GM21737 (cell line): Measurements from ENCODE around the gene PTPRN2.

Experiments used
- ATAC-seq: cut with Tn5 transposase; IDR thresholded peaks from one replicate; pipeline ENCODE4 v1.9.1; 2021; ENCODE audit warnings: mild to moderate bottlenecking, moderate library complexity; ENCODE audit not compliant: unreplicated experiment

The PTPRN2 gene

DNA sequence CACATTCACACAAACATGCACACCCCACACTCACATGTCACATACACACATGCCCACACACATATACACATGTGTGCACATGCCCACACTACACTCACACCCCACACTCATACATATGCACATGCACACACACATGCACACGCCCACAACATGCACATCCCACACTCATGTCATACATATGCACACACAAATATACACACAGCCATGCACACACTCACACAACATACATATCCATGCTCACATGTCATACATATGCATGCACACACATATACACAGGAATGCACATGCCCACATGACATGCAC is 1031.0 kb downstream of the PTPRN2 start:
- ATAC-seq = no peak

DNA sequence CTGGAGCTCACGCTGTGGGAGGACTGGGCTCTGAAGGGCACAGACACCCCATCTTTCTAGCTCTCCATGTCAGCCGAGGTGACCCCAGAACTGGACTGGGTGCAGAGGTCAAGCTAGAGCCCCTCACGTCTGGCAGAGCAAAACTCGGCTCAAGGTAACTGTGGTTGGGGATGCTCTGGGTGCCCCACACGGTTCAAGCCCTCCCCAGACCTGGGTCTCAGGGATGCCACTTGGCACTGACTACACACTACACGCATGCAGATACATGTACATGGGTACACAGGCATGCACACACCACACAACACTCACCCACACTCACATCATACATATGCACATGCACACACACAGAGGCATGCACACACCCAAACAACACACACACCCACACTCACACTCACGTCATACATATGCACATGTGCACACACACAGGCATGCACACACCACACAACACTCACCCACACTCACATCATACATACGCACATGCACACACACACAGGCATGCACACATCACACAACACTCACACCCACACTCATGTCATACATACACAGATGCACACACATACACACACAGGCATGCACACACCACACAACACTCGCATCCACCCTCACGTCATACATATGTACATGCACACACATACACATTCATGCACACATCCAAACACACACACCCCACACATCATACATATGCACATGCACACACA is 1031.5 kb downstream of the PTPRN2 start:
- ATAC-seq = no peak

- ATAC-seq = no peak
Observed at GRCh38 chr7:157555313-157555712, 1032.3 kb downstream of the PTPRN2 start.

DNA sequence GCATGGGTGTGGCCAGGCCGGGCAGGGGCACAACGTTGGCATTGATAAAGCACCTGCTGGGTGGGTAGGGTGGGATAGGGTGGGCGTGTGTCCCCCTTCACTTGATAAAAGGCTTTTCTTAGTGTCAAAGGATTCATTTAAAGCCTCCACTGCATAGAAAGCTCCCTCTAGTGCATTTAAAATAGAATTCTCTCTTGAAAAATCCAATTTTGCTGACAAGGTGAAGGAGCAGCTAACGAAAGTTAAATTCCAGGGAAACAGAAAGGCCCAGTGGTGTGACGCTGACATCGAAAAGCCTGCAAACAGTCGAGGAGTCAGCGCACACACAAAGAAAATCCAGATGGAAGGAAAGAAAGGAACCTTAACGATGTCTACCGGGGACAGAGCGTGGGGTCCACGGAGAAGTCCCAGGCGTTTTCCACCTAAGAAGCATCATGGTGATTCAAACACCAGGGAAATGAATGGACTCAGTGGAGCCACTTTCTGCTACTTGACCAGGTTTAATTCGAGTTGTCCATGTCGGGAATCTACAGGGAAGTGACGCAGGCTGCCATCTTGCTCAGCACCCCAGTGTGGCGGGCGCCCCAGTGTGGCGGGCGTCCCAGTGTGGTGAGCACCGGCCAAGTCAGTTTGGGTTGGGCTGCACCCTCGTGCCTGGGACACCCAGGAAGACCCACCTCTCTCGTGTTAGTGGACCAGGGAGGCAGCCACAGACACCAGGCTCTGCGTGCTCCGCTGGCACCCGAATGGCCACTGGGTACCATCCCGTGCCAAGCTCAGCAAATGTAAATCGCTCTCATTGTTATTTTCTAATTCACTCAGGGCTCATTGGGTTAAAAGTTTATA is 1033.0 kb downstream of the PTPRN2 start:
- no peak for ATAC-seq

- no peak for ATAC-seq
Observed at GRCh38 chr7:157553256-157553655, 1034.4 kb downstream of the PTPRN2 start.

DNA sequence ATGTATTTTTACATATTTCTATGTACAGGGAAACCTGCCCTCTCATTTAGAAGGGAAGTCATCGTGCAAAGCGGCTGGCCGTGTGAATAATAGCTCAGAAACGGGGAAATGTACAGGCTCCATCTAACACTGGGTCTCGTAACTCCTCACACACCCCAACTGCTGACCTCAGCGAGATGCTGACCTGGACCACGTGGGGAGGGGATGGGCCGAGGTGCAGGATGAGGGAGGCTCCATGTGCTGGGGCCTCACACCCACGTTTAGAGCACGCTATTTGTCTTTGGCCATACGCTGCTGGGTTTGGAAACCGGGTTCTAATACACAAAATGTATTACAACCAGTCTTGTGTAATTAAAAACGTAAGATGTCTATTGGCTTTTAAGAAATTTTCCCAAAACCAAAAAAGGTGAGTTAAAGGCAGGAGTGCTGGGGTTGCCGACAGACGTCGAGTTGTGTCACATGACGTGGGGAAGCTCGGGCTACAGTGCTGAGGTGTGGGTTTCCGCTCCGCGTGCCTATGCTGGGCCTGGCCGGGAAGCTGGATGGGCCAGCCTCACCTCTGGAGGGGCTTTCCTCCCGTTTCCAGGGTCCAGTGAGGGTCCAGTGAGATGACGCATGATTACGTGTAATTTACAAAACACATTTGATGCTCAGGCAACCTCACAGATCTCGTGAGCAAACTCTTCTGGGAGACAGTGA is 1035.2 kb downstream of the PTPRN2 start:
- no peak for ATAC-seq

- ATAC-seq = no peak
Observed at GRCh38 chr7:157551325-157552070, 1036.1 kb downstream of the PTPRN2 start.

GRCh38 chr7:157550300-157551275 is 1037.0 kb downstream of the PTPRN2 start:
- no peak for ATAC-seq

- ATAC-seq = no peak
Observed at GRCh38 chr7:157549612-157550299, 1037.9 kb downstream of the PTPRN2 start.

DNA sequence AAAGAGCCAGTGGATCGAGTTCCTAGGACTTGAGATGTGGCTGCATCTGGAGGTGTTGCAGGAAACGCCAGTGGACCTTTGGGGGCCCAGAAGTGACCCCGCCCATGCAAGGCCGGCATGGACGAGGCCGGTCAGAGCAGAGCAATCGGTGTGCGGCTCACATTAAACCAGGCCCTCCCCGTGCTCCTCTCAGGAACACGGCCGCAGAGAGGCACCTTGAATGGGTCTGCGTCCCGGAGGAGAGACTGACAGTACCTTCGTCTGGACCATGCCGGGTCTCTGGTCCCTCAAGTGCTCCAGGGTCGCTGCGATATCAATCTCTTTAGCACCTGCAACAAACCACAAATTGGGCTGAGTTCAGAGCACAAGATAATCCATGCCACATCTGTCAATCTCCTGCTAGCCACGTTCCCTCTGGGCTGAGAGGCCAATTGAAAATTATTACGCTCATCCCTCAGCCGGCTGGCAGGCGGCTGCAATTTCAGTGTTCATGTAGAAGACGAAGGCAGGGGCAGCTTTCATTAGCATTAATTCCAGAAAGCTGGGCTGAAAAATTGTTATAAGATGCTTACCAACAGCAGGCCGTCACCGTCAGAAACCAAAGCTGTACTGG is 1038.8 kb downstream of the PTPRN2 start:
- ATAC-seq = no peak

- no peak for ATAC-seq
Observed at GRCh38 chr7:157547611-157548010, 1040.0 kb downstream of the PTPRN2 start.

DNA sequence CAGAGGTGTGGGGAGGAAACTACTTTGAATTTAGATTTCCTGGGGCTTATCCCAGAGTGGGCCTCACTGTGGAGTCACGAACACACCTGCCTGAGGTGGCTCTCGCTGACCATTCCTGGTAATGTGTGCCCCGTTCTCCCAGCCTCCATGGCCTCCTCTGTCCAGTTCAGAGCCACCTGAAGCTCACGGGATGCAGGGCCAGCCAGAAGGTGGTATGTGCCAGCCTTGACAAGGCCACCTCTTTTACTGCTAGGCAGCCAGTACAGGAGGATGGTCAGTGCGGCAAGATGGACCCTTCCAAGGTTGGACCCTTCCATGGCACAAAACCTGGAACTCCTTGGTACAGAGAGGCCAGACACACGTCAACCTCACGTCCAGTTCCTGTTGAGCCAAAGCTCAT is 1040.5 kb downstream of the PTPRN2 start:
- ATAC-seq = no peak

GRCh38 chr7:157545681-157546060 is 1042.0 kb downstream of the PTPRN2 start:
- no peak for ATAC-seq

DNA sequence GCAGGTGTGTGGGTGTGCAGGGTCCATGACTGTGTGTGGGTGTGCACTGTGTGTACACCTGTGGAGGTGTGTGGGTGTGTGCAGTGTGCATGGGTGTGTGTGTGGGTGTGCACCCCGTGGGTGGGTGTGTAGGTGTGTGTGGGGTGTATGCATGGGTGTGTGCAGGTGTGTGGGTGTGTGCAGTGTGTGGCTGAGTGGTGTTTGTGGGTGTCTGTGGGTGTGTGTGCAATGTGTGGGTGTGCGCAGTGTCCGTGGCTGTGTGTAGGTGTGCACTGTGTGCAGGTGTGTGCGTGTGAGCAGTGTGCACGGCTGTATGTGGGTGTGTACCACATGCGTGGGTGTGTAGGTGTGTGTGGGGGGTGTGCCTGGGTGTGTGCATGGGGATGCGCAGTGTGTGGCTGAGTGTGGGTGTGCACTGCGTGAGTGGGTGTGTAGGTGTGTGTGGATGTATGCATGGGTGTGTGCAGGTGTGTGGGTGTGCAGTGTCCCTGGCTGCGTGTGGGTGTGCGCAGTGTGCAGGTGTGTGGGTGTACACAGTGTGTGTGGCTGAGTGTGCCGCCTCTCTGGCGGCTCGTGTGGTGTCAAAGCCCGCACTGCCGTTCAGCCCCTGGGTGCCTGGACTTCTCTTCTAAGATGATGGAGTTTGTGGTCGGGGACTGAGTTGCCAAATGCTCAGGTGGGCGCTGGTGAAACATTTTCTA is 1042.5 kb downstream of the PTPRN2 start:
- no peak for ATAC-seq

GRCh38 chr7:157544226-157544625 is 1043.4 kb downstream of the PTPRN2 start:
- ATAC-seq = no peak

DNA sequence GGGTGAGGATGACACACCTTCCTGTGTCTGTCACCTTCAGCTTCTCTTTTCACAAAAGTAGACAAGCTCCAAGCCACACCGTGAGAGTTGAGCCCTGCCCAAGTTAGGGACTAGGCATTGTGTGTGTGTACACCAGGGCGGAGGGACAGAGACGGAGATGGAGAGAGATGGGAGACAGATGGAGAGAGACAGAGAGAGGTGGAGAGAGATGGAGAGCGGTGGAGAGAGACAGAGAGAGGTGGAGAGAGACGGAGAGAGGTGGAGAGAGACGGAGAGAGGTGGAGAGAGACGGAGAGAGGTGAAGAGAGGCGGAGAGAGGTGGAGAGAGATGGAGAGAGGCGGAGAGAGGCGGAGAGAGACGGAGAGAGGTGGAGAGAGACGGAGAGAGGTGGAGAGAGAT is 1043.8 kb downstream of the PTPRN2 start:
- ATAC-seq = no peak

DNA sequence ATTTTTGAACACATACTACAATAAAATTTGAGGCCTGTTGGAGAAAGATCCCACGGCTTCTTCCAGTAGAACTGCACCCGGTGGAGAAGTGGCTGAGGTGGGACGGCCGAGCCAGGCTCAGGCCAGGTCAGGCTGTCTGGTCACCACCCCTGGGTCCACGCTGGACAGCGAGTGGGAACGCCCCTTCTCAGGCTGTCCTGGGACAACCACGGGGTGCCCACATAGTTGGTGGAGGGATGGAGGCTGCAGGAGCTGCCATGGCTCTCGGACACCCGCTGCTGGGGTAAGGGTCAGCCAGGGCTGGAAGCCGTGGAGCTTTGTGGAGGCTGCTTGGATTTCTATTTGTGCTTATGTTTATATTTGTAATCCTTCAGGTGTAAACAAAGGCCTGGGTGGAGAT is 1044.3 kb downstream of the PTPRN2 start:
- ATAC-seq = no peak
